ENCODE results near the gene PML.
"Not testable (repeated sequence)": the region's sequence is repeated elsewhere in the genome, so short reads cannot be mapped to it uniquely, and the experiment has no call there.

PML gene

GRCh38 chr15:74050556-74051234 lies 56.2 kb downstream of the PML start:
- no peaks in the 10 kb centered on the region for H3K9me3 Mint-ChIP-seq
- peaks cover 12% of the 10 kb centered on the region for H3K4me1 Mint-ChIP-seq (ENCODE audit: low read depth)
- DNase-seq (ENCODE audit: low spot score): no peak
- H3K27ac Mint-ChIP-seq: no peak overlapping the region
- H3K4me3 Mint-ChIP-seq: no peak overlapping the region
- H3K27me3 Mint-ChIP-seq (ENCODE audit: low read depth): no peaks in the 10 kb centered on the region
- H3K36me3 Mint-ChIP-seq (ENCODE audit: low read depth): no peaks in the 10 kb centered on the region

- peaks cover 12% of the 10 kb centered on the region for H3K4me1 Mint-ChIP-seq (ENCODE audit: low read depth)
- H3K27ac Mint-ChIP-seq; DNase-seq (ENCODE audit: low spot score): not testable (repeated sequence)
These were observed 58.0 kb downstream of the PML start for GRCh38 chr15:74052271-74053260.

GRCh38 chr15:74053517-74053916 lies 59.0 kb downstream of the PML start:
- Mint-ChIP-seq H3K9me3 (no peaks in the 10 kb centered on the region), H3K4me3 (no peak overlapping the region), H3K36me3 (ENCODE audit: low read depth) (no peaks in the 10 kb centered on the region)

More at GRCh38 chr15:74052271-74053260, 58.0 kb downstream of the PML start:
- H3K9me3 Mint-ChIP-seq; H3K36me3 Mint-ChIP-seq (ENCODE audit: low read depth); H3K27me3 Mint-ChIP-seq (ENCODE audit: low read depth); H3K4me3 Mint-ChIP-seq: not testable (repeated sequence)

GRCh38 chr15:74053941-74054529 lies 59.5 kb downstream of the PML start:
- peaks cover 8% of the 10 kb centered on the region for H3K4me1 Mint-ChIP-seq (ENCODE audit: low read depth)
- H3K36me3 Mint-ChIP-seq (ENCODE audit: low read depth): no peaks in the 10 kb centered on the region
- no peak overlapping the region for H3K27ac Mint-ChIP-seq
- no peaks in the 10 kb centered on the region for H3K9me3 Mint-ChIP-seq
- DNase-seq (ENCODE audit: low spot score): peak; percentile 53
- peak overlapping the region; percentile 19 for H3K4me3 Mint-ChIP-seq
- no peaks in the 10 kb centered on the region for H3K27me3 Mint-ChIP-seq (ENCODE audit: low read depth)

More at GRCh38 chr15:74053517-74053916, 59.0 kb downstream of the PML start:
- Mint-ChIP-seq H3K4me1 (ENCODE audit: low read depth) (peaks cover 8% of the 10 kb centered on the region), H3K27ac (no peak overlapping the region), H3K27me3 (ENCODE audit: low read depth) (no peaks in the 10 kb centered on the region)
- DNase-seq (ENCODE audit: low spot score): no peak

- no peaks in the 10 kb centered on the region for H3K27me3 Mint-ChIP-seq (ENCODE audit: low read depth)
- H3K4me3 Mint-ChIP-seq: no peak overlapping the region
- no peak for DNase-seq (ENCODE audit: low spot score)
- no peak overlapping the region for H3K27ac Mint-ChIP-seq
- peaks cover 17% of the 10 kb centered on the region for H3K4me1 Mint-ChIP-seq (ENCODE audit: low read depth)
- no peaks in the 10 kb centered on the region for H3K36me3 Mint-ChIP-seq (ENCODE audit: low read depth)
- H3K9me3 Mint-ChIP-seq: no peaks in the 10 kb centered on the region
These were observed 61.3 kb downstream of the PML start for GRCh38 chr15:74055804-74056203.

GRCh38 chr15:74056330-74056729 lies 61.8 kb downstream of the PML start:
- H3K4me1 Mint-ChIP-seq (ENCODE audit: low read depth): peaks cover 17% of the 10 kb centered on the region
- DNase-seq (ENCODE audit: low spot score); H3K4me3 Mint-ChIP-seq: not testable (repeated sequence)

GRCh38 chr15:74059050-74059833 lies 64.7 kb downstream of the PML start:
- peaks cover 14% of the 10 kb centered on the region for H3K4me1 Mint-ChIP-seq (ENCODE audit: low read depth)
- not testable (repeated sequence) for H3K9me3 Mint-ChIP-seq; DNase-seq (ENCODE audit: low spot score); H3K36me3 Mint-ChIP-seq (ENCODE audit: low read depth); H3K27me3 Mint-ChIP-seq (ENCODE audit: low read depth); H3K4me3 Mint-ChIP-seq; H3K27ac Mint-ChIP-seq

More at GRCh38 chr15:74056330-74056729, 61.8 kb downstream of the PML start:
- H3K36me3 Mint-ChIP-seq (ENCODE audit: low read depth); H3K27ac Mint-ChIP-seq; H3K9me3 Mint-ChIP-seq; H3K27me3 Mint-ChIP-seq (ENCODE audit: low read depth): not testable (repeated sequence)

GRCh38 chr15:74060251-74060650 lies 65.7 kb downstream of the PML start:
- no peak overlapping the region for H3K27ac Mint-ChIP-seq

GRCh38 chr15:74062236-74062635 lies 67.7 kb downstream of the PML start:
- Mint-ChIP-seq H3K4me1 (ENCODE audit: low read depth) (peaks cover 9% of the 10 kb centered on the region), H3K27ac (no peak overlapping the region), H3K27me3 (ENCODE audit: low read depth) (no peaks in the 10 kb centered on the region), H3K36me3 (ENCODE audit: low read depth) (no peaks in the 10 kb centered on the region), H3K4me3 (no peak overlapping the region), H3K9me3 (no peaks in the 10 kb centered on the region)
- DNase-seq (ENCODE audit: low spot score): no peak

More at GRCh38 chr15:74060251-74060650, 65.7 kb downstream of the PML start:
- Mint-ChIP-seq H3K27me3 (ENCODE audit: low read depth) (no peaks in the 10 kb centered on the region), H3K4me1 (ENCODE audit: low read depth) (peaks cover 9% of the 10 kb centered on the region), H3K36me3 (ENCODE audit: low read depth) (no peaks in the 10 kb centered on the region), H3K4me3 (no peak overlapping the region), H3K9me3 (no peaks in the 10 kb centered on the region)
- DNase-seq (ENCODE audit: low spot score): no peak

- Mint-ChIP-seq H3K27ac (no peak overlapping the region), H3K27me3 (ENCODE audit: low read depth) (no peaks in the 10 kb centered on the region), H3K4me3 (no peak overlapping the region), H3K9me3 (no peaks in the 10 kb centered on the region), H3K4me1 (ENCODE audit: low read depth) (peaks cover 9% of the 10 kb centered on the region), H3K36me3 (ENCODE audit: low read depth) (no peaks in the 10 kb centered on the region)
- DNase-seq (ENCODE audit: low spot score): no peak
These were observed 68.2 kb downstream of the PML start for GRCh38 chr15:74062671-74063070.

- H3K27ac Mint-ChIP-seq; H3K9me3 Mint-ChIP-seq; H3K4me1 Mint-ChIP-seq (ENCODE audit: low read depth); H3K27me3 Mint-ChIP-seq (ENCODE audit: low read depth); H3K36me3 Mint-ChIP-seq (ENCODE audit: low read depth); DNase-seq (ENCODE audit: low spot score); H3K4me3 Mint-ChIP-seq: not testable (repeated sequence)
These were observed 69.1 kb downstream of the PML start for GRCh38 chr15:74063425-74064146.

GRCh38 chr15:74064183-74064582 lies 69.7 kb downstream of the PML start:
- H3K4me3 Mint-ChIP-seq; H3K9me3 Mint-ChIP-seq; H3K4me1 Mint-ChIP-seq (ENCODE audit: low read depth); H3K36me3 Mint-ChIP-seq (ENCODE audit: low read depth); H3K27me3 Mint-ChIP-seq (ENCODE audit: low read depth); H3K27ac Mint-ChIP-seq; DNase-seq (ENCODE audit: low spot score): not testable (repeated sequence)

- H3K27me3 Mint-ChIP-seq (ENCODE audit: low read depth); H3K36me3 Mint-ChIP-seq (ENCODE audit: low read depth); H3K4me1 Mint-ChIP-seq (ENCODE audit: low read depth); H3K4me3 Mint-ChIP-seq; DNase-seq (ENCODE audit: low spot score); H3K9me3 Mint-ChIP-seq; H3K27ac Mint-ChIP-seq: not testable (repeated sequence)
These were observed 70.3 kb downstream of the PML start for GRCh38 chr15:74064822-74065221.

All from T-helper 2 cell treated with Interferon-gamma antibody and Interleukin-4, amounts not matched to agents 5 μg/mL and 100 μg/mL, for 36 hours (primary cell).